SK-N-MC (cell line): Measurements from ENCODE around the gene UAP1L1.

ENCODE experiments used
- EZH2 ChIP-seq: fragments of 200-600 bp; sonication (generic); IDR thresholded peaks from one replicate; pipeline ENCODE4 v1.6.1; 2017; ENCODE audit warnings: antibody characterized with exemption
- FOXP2 ChIP-seq: optimal IDR thresholded peaks from 2 replicates; pipeline ENCODE3; 2011; ENCODE audit warnings: mild to moderate bottlenecking, moderate library complexity; ENCODE audit not compliant: insufficient read depth; ENCODE audit errors: extremely low read length, control extremely low read depth
- POLR2AphosphoS5 ChIP-seq: IDR thresholded peaks from 2 replicates; pipeline ENCODE4 v1.6.1; 2012; ENCODE audit warnings: mild to moderate bottlenecking, low read depth, low read length, borderline replicate concordance

DNA sequence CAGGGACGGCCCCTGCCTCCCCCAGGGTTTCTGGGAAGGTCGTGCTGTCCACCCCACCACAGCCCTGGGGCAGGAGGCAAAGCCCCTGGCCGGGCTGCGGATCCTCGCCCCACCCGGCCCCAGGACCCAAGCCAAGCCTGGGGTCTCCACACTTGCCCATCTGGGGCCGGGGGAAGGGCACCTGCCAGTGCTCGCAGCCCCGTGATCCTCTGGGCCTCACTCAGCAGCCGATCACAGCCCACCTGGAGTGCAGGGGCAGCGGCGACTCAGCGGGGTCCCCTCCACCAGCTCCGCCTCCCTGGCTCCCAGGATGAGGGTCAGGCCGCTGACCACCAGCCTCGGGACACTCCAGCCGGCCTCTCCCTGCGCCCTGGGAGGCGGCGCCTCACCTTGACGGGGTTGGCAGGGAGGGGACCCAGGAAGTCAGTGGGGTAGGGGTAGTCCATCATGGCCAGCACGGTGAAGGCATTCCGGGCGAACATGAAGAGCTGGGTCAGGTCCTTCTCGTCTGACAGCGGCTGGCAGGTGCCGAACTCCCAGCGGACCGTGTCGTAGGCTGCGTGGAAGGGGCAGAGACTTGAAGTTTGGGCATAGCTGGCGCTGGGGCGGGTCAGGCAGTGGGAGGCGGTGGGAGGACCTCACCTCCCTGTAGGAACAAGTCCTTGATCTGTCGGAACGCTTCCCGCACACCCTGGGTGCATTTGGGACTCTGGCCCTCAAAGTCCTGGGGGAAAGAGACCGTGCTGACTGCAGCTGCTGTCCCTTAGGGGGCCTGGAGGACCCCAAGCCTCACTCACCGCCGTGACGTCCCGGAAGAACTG is 35.5 kb downstream of the UAP1L1 start:
- TF ChIP-seq EZH2 (no peak), POLR2AphosphoS5 (no peak), FOXP2 (no peak)
